GM12875 (cell line): Measurements from ENCODE around the gene ARRB1.

Source experiments
- H3K4me3 ChIP-seq: one replicate; pipeline ENCODE4 v1.5.1; 2011; ENCODE audit warnings: low read depth, low read length, control low read depth
- CTCF ChIP-seq: IDR thresholded peaks from 2 replicates; pipeline ENCODE4 v1.5.1; 2011; ENCODE audit warnings: low read depth, mild to moderate bottlenecking, control low read depth, inconsistent platforms, low read length, moderate library complexity, borderline replicate concordance; ENCODE audit not compliant: insufficient read depth

The ARRB1 gene

GRCh38 chr11:75289919-75290318, 61.5 kb downstream of the ARRB1 start:
- no peak for TF ChIP-seq CTCF
- H3K4me3 ChIP-seq: no peak overlapping the region

DNA sequence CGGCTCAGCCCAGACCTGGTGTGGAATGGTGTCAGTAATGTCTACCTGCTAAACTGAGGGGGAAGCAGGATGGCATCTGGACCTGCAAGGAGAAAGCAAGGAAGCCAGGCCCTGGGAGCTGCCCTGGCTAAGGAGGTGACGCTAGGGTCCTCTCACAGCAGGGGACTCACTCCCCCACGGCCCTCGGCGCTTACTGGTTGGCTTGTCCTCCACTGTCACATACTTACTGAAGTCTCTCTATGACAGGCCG, 62.0 kb downstream of the ARRB1 start:
- no peak for TF ChIP-seq CTCF
- H3K4me3 ChIP-seq: no peak overlapping the region

DNA sequence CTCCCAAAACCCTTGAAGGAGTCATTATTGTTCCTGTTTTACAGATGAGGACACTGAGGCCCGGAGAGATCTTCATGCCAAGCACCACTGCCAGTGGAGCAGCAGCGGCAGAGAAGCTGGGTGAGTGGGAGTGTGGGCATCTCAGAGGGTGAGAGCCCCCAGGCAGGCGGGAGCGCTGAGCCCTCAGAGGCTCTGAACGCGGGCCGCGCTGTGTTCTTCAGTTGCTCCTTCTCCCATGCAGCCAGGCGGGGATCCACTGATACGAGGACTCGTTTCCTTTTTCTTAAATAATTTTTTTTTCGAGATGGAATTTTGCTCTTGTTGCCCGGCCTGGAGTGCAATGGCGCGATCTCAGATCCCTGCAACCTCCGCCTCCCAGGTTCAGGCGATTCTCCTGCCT, 63.9 kb downstream of the ARRB1 start:
- no peak for TF ChIP-seq CTCF
- no peak overlapping the region for H3K4me3 ChIP-seq

DNA sequence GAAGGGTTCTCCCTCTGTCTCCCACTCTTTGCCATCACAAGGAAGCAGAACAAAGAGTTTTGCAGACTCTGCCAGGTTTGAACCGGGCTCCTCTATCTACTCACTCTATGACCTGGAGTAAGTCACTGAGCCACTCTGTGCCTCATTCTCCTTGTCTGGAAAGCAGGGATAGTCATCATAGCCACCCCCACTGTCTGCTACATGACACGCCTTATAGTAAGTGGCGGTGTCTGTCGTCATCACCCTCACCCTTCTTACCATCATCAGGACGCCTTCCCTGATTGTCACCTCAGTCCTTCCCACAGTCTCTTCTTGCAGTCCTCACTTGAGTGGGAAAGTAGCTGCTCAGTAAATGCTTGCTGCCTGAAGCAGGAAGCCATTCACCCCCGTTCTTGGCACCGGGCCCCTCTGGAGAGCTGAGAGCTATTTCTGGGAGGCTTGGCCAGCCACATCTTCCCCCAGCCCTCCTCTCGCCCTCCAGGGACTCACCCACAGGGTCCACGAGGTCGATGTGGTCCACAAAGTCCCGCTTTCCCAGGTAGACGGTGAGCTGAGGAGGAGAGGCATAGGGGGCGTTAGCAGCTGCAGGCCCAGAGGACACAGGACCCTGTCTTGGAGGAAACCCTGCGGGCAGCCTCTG, 64.5 kb downstream of the ARRB1 start:
- H3K4me3 ChIP-seq: no peak overlapping the region
- no peak for TF ChIP-seq CTCF

- H3K4me3 ChIP-seq: no peak overlapping the region
- no peak for TF ChIP-seq CTCF
Measured at GRCh38 chr11:75285776-75286360, 65.6 kb downstream of the ARRB1 start.

- no peak for TF ChIP-seq CTCF
- H3K4me3 ChIP-seq: no peak overlapping the region
Measured at GRCh38 chr11:75283391-75283931, 68.0 kb downstream of the ARRB1 start.

GRCh38 chr11:75281469-75282095, 69.9 kb downstream of the ARRB1 start:
- no peak for TF ChIP-seq CTCF

More at GRCh38 chr11:75281469-75282095, 69.9 kb downstream of the ARRB1 start:
- no peak overlapping the region for H3K4me3 ChIP-seq
